Stimulated activated CD8-positive, alpha-beta memory T cell treated with anti-CD3 and anti-CD28 coated beads, Interleukin-12 subunit alpha, Interleukin-12 subunit beta, amount 100 ng/mL, for 24 hours (primary cell): ENCODE data around the gene NAE1.

Source experiments
- DNase-seq: peaks from one replicate; pipeline ENCODE4 v3.0.0-alpha.2; 2020; ENCODE audit errors: extremely low read depth

The NAE1 gene

GRCh38 chr16:66850115-66850815, 19.5 kb upstream of the NAE1 start:
- DNase-seq = no peak

GRCh38 chr16:66849549-66849948, 18.8 kb upstream of the NAE1 start:
- DNase-seq = no peak

GRCh38 chr16:66849021-66849420, 18.2 kb upstream of the NAE1 start:
- DNase-seq = no peak

- no peak for DNase-seq
These were observed 17.4 kb upstream of the NAE1 start for GRCh38 chr16:66848172-66848571.

- DNase-seq = no peak
These were observed 16.8 kb upstream of the NAE1 start for GRCh38 chr16:66847533-66848067.

GRCh38 chr16:66846831-66847230, 16.1 kb upstream of the NAE1 start:
- DNase-seq = no peak

GRCh38 chr16:66846266-66846665, 15.5 kb upstream of the NAE1 start:
- no peak for DNase-seq

- no peak for DNase-seq
These were observed 15.0 kb upstream of the NAE1 start for GRCh38 chr16:66845791-66846221.

GRCh38 chr16:66845080-66845410, 14.3 kb upstream of the NAE1 start:
- DNase-seq = no peak

GRCh38 chr16:66844342-66845079, 13.7 kb upstream of the NAE1 start, which contains the start of gene CA7:
TSS of gene CA7 (plus strand) at chr16:66844414. CDS start at chr16:66844488, 74 bp downstream.
- no peak for DNase-seq

GRCh38 chr16:66844009-66844341, 13.2 kb upstream of the NAE1 start:
- no peak for DNase-seq

GRCh38 chr16:66843191-66843590, 12.4 kb upstream of the NAE1 start:
- no peak for DNase-seq

GRCh38 chr16:66842765-66843164, 12.0 kb upstream of the NAE1 start:
- DNase-seq = no peak

- no peak for DNase-seq
These were observed 10.6 kb upstream of the NAE1 start for GRCh38 chr16:66841366-66841765.

GRCh38 chr16:66840883-66841282, 10.1 kb upstream of the NAE1 start:
- no peak for DNase-seq

- DNase-seq = no peak
These were observed 4.0 kb upstream of the NAE1 start for GRCh38 chr16:66834746-66835145.

GRCh38 chr16:66832661-66833305, 2.0 kb upstream of the NAE1 start:
- DNase-seq = no peak

- no peak for DNase-seq
These were observed 1.4 kb upstream of the NAE1 start for GRCh38 chr16:66832190-66832589.

GRCh38 chr16:66824006-66824405, 6.8 kb downstream of the NAE1 start:
- DNase-seq = no peak

GRCh38 chr16:66814734-66815133, 16.0 kb downstream of the NAE1 start:
- no peak for DNase-seq

- DNase-seq = no peak
These were observed 19.7 kb downstream of the NAE1 start for GRCh38 chr16:66811043-66811442.

- DNase-seq = no peak
These were observed 20.4 kb downstream of the NAE1 start for GRCh38 chr16:66810391-66810790.

GRCh38 chr16:66809765-66810164, 21.0 kb downstream of the NAE1 start:
- no peak for DNase-seq
